UCSD-AML1 (cell line): ENCODE data around the gene OFD1.

Experiments
- DNase-seq: peaks from one replicate; lab custom pipeline; 2025; ENCODE audit not compliant: unreplicated experiment; lab: John Stamatoyannopoulos, UW

OFD1 gene

GRCh38 chrX:13793897-13794296 lies 59.3 kb downstream of the OFD1 start:
- no peak for DNase-seq

GRCh38 chrX:13794417-13794816 lies 59.9 kb downstream of the OFD1 start:
- DNase-seq = no peak

- no peak for DNase-seq
These were observed 63.0 kb downstream of the OFD1 start for GRCh38 chrX:13797512-13797911.

- DNase-seq = no peak
These were observed 63.6 kb downstream of the OFD1 start for GRCh38 chrX:13798184-13798583.

GRCh38 chrX:13803116-13803515 lies 68.6 kb downstream of the OFD1 start:
- DNase-seq = no peak

- DNase-seq = no peak
These were observed 70.7 kb downstream of the OFD1 start for GRCh38 chrX:13805241-13805640.

- DNase-seq = no peak
These were observed 73.7 kb downstream of the OFD1 start for GRCh38 chrX:13808293-13808692.

- DNase-seq = no peak
These were observed 74.3 kb downstream of the OFD1 start for GRCh38 chrX:13808865-13809264.

- no peak for DNase-seq
These were observed 81.1 kb downstream of the OFD1 start for GRCh38 chrX:13815664-13816063.

- DNase-seq = no peak
These were observed 81.6 kb downstream of the OFD1 start for GRCh38 chrX:13816176-13816575.

GRCh38 chrX:13816643-13817627 lies 82.4 kb downstream of the OFD1 start, which contains the start of gene GPM6B:
Gene GPM6B, minus strand, starts transcription at chrX:13817093. Its CDS starts 189 bp downstream, at chrX:13816904.
- DNase-seq = no peak
